ENCODE results near the gene PJA1.

Gene PJA1

DNA sequence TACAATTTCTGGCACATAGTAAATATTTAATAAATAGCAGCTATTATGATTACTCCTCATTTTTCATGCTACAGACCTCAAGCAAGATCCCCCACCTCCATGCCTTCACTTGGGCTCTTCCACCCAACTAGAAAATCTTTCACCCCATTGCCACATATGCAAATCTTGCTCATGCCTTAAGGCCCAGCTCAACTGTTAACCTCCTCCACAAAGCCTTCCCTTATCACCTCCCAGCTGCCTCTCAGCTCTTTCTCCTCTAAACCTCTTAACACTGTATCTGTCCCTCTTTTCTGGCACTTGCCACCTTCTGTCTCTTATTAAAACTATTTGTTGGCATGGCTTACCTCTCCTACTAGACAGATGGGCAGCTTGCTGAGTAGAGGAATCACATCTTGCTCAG is 51.5 kb downstream of the PJA1 start:
- DNase-seq (ENCODE audit: low read depth in 2 of 2), result no peak
